HFFc6 (cell line): ENCODE data around the gene NOS1AP. TPM values are rescaled to one million over a fixed set of nuclear protein-coding genes. Genes with fewer than 3 reads are reported as not detected.

Experiments
- DNase-seq: peaks from one replicate; pipeline ENCODE4 v3.0.0-alpha.2; 2018
- H3K27ac Mint-ChIP-seq: 2 replicates; pipeline ENCODE4 v1.8.0; 2020; ENCODE audit warnings: mild to moderate bottlenecking, mixed read lengths
- H3K27me3 Mint-ChIP-seq: 2 replicates; pipeline ENCODE4 v1.8.0; 2021; ENCODE audit warnings: mild to moderate bottlenecking, moderate library complexity, mixed read lengths; ENCODE audit not compliant: insufficient read depth
- H3K36me3 Mint-ChIP-seq: 2 replicates; pipeline ENCODE4 v1.8.0; 2021; ENCODE audit warnings: low read depth, mixed read lengths
- H3K4me1 Mint-ChIP-seq: 2 replicates; pipeline ENCODE4 v1.8.0; 2020; ENCODE audit warnings: low read depth, mixed read lengths
- H3K4me3 Mint-ChIP-seq: 2 replicates; pipeline ENCODE4 v1.8.0; 2020; ENCODE audit warnings: mild to moderate bottlenecking, moderate library complexity, mixed read lengths
- H3K9me3 Mint-ChIP-seq: 2 replicates; pipeline ENCODE4 v1.8.0; 2020; ENCODE audit warnings: mild to moderate bottlenecking, mixed read lengths
- total RNA-seq, 6 experiments: library from RNA; stranded (reverse); fragmentation: NEBNext Ultra II Directional; extraction: Animal tissue kit (Norgen Biotek cat#: 25700); gene quantifications; 2 replicates in 1 of 6; 3 replicates in 5 of 6; pipeline ENCODE4 v1.2.3, GENCODE V29; 2021
- TF ChIP-seq, protein P1 (sequence below): fragments of 200-600 bp; sonication (generic); IDR thresholded peaks from 2 replicates; pipeline ENCODE4 v1.5.0; 2021; ENCODE audit warnings: antibody characterized with exemption, mild to moderate bottlenecking

The NOS1AP gene
- total RNA-seq, 6 experiments from 2014 or later, result 0.11 to 0.62 (median 0.29) TPM

DNA sequence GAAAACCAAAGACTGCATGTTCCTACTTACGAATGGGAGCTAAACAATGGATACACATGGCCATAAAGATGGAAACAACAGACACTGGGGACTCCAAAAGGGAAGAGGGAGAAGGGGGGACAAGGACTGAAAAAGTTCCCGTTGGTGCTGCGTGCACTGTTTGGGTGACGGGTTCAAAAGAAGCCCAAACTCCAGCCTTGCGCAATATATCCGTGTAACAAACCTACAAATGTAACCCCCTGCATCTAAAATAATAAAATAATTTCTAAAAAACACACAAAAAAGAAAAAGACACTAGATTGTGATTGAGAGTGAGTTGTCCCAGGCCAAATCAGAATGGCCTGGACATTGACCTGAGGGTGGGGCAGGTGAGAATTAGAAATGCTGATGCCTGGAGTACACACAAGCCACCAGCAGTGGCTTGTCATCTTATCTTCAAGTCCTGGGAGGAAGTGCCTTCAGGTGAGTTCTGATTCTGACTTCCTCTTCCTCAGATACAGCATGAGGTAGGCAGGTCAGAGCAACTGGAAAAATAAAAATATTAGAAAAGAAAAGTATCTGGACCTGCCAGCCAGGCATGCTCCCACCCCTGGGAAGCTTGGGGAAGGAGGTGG lies 252.4 kb downstream of the NOS1AP start:
- no peaks in the 10 kb centered on the region for H3K9me3 Mint-ChIP-seq
- no peak overlapping the region for H3K4me3 Mint-ChIP-seq
- no peaks in the 10 kb centered on the region for H3K36me3 Mint-ChIP-seq
- H3K27me3 Mint-ChIP-seq, result peaks cover 31% of the 10 kb centered on the region
- no peak for DNase-seq
- no peak overlapping the region for H3K27ac Mint-ChIP-seq
- TF ChIP-seq, protein P1, sequence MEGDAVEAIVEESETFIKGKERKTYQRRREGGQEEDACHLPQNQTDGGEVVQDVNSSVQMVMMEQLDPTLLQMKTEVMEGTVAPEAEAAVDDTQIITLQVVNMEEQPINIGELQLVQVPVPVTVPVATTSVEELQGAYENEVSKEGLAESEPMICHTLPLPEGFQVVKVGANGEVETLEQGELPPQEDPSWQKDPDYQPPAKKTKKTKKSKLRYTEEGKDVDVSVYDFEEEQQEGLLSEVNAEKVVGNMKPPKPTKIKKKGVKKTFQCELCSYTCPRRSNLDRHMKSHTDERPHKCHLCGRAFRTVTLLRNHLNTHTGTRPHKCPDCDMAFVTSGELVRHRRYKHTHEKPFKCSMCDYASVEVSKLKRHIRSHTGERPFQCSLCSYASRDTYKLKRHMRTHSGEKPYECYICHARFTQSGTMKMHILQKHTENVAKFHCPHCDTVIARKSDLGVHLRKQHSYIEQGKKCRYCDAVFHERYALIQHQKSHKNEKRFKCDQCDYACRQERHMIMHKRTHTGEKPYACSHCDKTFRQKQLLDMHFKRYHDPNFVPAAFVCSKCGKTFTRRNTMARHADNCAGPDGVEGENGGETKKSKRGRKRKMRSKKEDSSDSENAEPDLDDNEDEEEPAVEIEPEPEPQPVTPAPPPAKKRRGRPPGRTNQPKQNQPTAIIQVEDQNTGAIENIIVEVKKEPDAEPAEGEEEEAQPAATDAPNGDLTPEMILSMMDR, result no peak
- peaks cover 6% of the 10 kb centered on the region; the same call in 1 of the 2 replicates for H3K4me1 Mint-ChIP-seq

DNA sequence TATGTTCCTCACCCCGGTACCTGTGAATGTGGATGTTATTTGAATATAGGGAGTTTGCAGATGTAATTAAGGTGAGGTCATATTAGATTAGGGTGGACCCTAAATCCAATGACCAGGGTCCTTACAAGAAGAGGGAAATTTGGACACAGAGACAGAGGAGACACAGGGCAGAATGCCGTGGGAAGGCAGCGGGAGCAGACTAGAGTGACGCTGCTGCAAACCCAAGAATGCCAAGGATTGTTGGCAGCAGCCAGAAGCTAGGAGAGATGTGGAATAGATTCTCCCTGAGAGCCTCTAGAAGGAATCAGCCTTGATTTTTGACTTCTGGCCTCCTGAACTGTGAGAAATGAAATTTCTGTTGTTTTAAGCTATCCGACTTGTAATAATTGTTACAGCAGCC lies 253.5 kb downstream of the NOS1AP start:
- H3K36me3 Mint-ChIP-seq, result no peaks in the 10 kb centered on the region
- TF ChIP-seq, protein P1, result no peak
- peaks cover 6% of the 10 kb centered on the region; the same call in 1 of the 2 replicates for H3K4me1 Mint-ChIP-seq
- H3K27me3 Mint-ChIP-seq, result peaks cover 30% of the 10 kb centered on the region
- H3K9me3 Mint-ChIP-seq, result no peaks in the 10 kb centered on the region
- DNase-seq, result no peak
- H3K27ac Mint-ChIP-seq, result no peak overlapping the region
- H3K4me3 Mint-ChIP-seq, result no peak overlapping the region

DNA sequence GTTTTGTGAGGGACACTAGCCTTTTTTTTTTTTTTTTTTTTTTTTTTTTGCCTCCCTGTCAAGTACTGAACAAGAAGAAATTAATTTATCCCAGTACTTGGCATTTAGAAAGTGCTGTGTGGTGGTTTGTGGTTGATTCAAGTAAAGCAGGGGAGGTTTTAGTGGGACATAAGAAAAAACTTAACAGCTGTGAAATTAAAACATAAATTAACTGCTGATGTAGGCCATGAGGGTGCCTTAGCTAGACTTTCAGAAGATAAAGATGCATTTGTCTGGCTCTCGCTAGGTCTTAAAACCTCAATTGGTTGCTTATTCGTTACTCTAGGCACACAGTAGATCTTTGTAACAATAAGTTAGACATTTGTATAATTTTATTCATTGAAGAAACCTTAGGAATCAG lies 254.9 kb downstream of the NOS1AP start:
- Mint-ChIP-seq H3K9me3 (no peaks in the 10 kb centered on the region), H3K4me1 (peaks cover 6% of the 10 kb centered on the region; the same call in 1 of the 2 replicates), H3K4me3 (no peak overlapping the region), H3K27me3 (peaks cover 23% of the 10 kb centered on the region), H3K36me3 (no peaks in the 10 kb centered on the region), H3K27ac (no peak overlapping the region)
- TF ChIP-seq, protein P1, result no peak
- no peak for DNase-seq

DNA sequence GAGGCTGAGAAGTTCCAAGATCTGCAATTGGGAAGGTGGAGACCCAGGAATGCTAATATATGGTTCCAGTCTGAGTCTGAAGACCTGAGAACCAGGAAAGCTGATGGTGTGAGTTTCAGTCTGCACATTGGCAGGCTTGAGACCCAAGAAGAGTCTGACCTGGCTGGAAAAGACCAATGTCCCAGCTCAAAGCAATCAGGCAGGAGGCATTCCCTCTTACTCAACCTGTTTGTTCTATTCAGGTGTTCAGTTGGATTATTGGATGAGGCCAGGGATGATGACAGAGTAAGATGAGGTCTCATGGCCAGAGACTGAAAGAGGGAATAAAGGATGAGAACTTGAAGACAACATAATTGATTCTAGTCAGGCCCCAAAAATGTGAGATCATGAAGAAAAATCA lies 257.1 kb downstream of the NOS1AP start:
- Mint-ChIP-seq H3K4me1 (no peaks in the 10 kb centered on the region), H3K27ac (no peak overlapping the region), H3K36me3 (no peaks in the 10 kb centered on the region)

DNA sequence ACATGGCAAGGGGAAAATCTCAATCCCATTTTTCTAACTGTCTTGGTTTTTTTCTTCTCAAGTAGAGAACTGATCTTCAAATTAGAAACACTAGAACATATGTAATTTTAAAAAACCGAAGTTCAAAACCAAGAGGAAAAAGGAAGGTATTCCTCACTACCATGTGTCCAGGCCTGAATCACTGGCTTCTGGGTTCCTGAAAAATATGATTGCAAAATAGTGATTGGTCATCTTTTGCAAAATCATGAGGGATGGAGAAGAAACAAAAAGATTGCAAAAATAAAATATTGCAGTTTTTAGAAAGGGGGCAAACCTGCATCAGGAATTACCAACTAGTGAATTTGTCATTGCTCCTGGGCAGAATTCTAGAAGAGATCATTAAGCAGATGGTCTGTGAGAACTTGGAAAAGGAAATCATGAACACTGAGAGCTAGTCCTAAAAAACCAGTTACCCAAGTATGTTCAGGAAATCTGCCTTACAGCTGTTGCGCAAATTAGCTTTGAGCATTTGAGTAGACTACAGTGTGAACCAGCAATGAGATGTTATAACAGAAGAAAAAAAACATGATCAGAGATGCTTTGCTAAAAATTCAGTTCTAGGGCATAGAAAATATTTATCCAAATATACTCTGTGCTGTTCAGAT lies 257.8 kb downstream of the NOS1AP start:
- TF ChIP-seq, protein P1, result no peak
- Mint-ChIP-seq H3K27ac (no peak overlapping the region), H3K4me3 (no peak overlapping the region), H3K4me1 (no peaks in the 10 kb centered on the region), H3K9me3 (no peaks in the 10 kb centered on the region), H3K27me3 (peaks cover 27% of the 10 kb centered on the region), H3K36me3 (no peaks in the 10 kb centered on the region)
- DNase-seq, result no peak

More for the DNA sequence above, 257.1 kb downstream of the NOS1AP start:
- Mint-ChIP-seq H3K9me3 (no peaks in the 10 kb centered on the region), H3K4me3 (no peak overlapping the region), H3K27me3 (peaks cover 22% of the 10 kb centered on the region)
- DNase-seq, result no peak
- TF ChIP-seq, protein P1, result no peak
